Measurements from ENCODE around the gene KCNMA1. TPM values are rescaled to one million over a fixed set of nuclear protein-coding genes. Genes with fewer than 3 reads are reported as not detected.

The KCNMA1 gene
- total and polyA plus RNA-seq, 8 donors = 2.8 to 21.1 (median 4.3) TPM

- Histone ChIP-seq H3K36me3 (no peaks in the 10 kb centered on the region), H3K4me1 (peaks cover 4 to 5% of the 10 kb centered on the region in 2 donors), H3K9me3 (no peaks in the 10 kb centered on the region), H3K4me3 (no peak overlapping the region), H3K27ac (peak overlapping the region in 1 of 2 donors; percentile 7), H3K27me3 (no peaks in the 10 kb centered on the region)
- peak in 3 of 4 donors; percentile 53 to 85 (median 82) for DNase-seq
- TF ChIP-seq CTCF (IDR thresholded peaks at IDR 0.05) = no peak
- intact Hi-C loops (cut with DNase I) = no loop called here
- ATAC-seq = peak; percentile 69
These were observed 564.6 kb downstream of the KCNMA1 start for GRCh38 chr10:77072836-77073662.

GRCh38 chr10:77072361-77072835 lies 565.2 kb downstream of the KCNMA1 start:
- H3K36me3 ChIP-seq = no peaks in the 10 kb centered on the region
- peaks cover 4 to 5% of the 10 kb centered on the region in 2 donors for H3K4me1 ChIP-seq
- H3K27ac ChIP-seq = no peak overlapping the region
- no peaks in the 10 kb centered on the region for H3K9me3 ChIP-seq
- DNase-seq (peak in 1 of 4 donors; percentile 78), ATAC-seq (peak; percentile 22)
- no peak for TF ChIP-seq CTCF (IDR thresholded peaks at IDR 0.05)
- no peaks in the 10 kb centered on the region for H3K27me3 ChIP-seq
- no peak overlapping the region for H3K4me3 ChIP-seq
- intact Hi-C loops (cut with DNase I) = no loop called here

GRCh38 chr10:77071956-77072355 lies 565.7 kb downstream of the KCNMA1 start:
- intact Hi-C loops (cut with DNase I) = no loop called here
- no peak for TF ChIP-seq CTCF (IDR thresholded peaks at IDR 0.05)
- ATAC-seq = no peak
- no peaks in the 10 kb centered on the region for H3K9me3 ChIP-seq
- H3K4me3 ChIP-seq = no peak overlapping the region
- no peaks in the 10 kb centered on the region for H3K36me3 ChIP-seq
- peaks cover 4 to 5% of the 10 kb centered on the region in 2 donors for H3K4me1 ChIP-seq
- H3K27ac ChIP-seq = no peak overlapping the region
- no peaks in the 10 kb centered on the region for H3K27me3 ChIP-seq
- no peak for DNase-seq

GRCh38 chr10:77071001-77071511 lies 566.6 kb downstream of the KCNMA1 start:
- intact Hi-C loops (cut with DNase I) = no loop called here
- Histone ChIP-seq H3K27ac (no peak overlapping the region), H3K4me3 (no peak overlapping the region), H3K9me3 (no peaks in the 10 kb centered on the region), H3K4me1 (peaks cover 4 to 5% of the 10 kb centered on the region in 2 donors), H3K27me3 (no peaks in the 10 kb centered on the region), H3K36me3 (no peaks in the 10 kb centered on the region)
- no peak for DNase-seq
- no peak for TF ChIP-seq CTCF (IDR thresholded peaks at IDR 0.05)
- no peak for ATAC-seq

- Histone ChIP-seq H3K27me3 (no peaks in the 10 kb centered on the region), H3K27ac (no peak overlapping the region), H3K9me3 (no peaks in the 10 kb centered on the region), H3K4me1 (peaks cover 4 to 5% of the 10 kb centered on the region in 2 donors), H3K36me3 (no peaks in the 10 kb centered on the region), H3K4me3 (no peak overlapping the region)
- no peak for DNase-seq
- TF ChIP-seq CTCF (IDR thresholded peaks at IDR 0.05) = no peak
- intact Hi-C loops (cut with DNase I) = no loop called here
- no peak for ATAC-seq
These were observed 567.3 kb downstream of the KCNMA1 start for GRCh38 chr10:77070346-77070745.

Measured in left lung (tissue), 10 donors.